Natural killer cell treated with Interleukin-12 subunit alpha and Interleukin-12 subunit beta and Interleukin-15 and Interleukin-18, amount 100 ng/mL, for 72 hours (primary cell): ENCODE results near the gene GDPGP1. TPM values are rescaled to one million over a fixed set of nuclear protein-coding genes. Genes with fewer than 3 reads are reported as not detected.

Experiments used
- ATAC-seq, 2 donors: fragments of 150-1000 bp; cut with Tn5 transposase in 1 of 2; sonication (Bioruptor Pico), chemical (Tn5 transposase) in 1 of 2; 2 replicates each; pipeline ENCODE4 v1.10.0; 2021
- DNase-seq: peaks from one replicate; pipeline ENCODE4 v3.0.0; 2022; ENCODE audit warnings: low spot score
- H3K27ac Mint-ChIP-seq, 2 donors: 1 replicate in 1 of 2; 2 replicates in 1 of 2; pipeline ENCODE4 v1.8.0; 2022; ENCODE audit warnings: mixed read lengths in 2 of 2, mild to moderate bottlenecking in 1 of 2, moderate library complexity in 1 of 2
- H3K27me3 Mint-ChIP-seq, 2 donors: 1 replicate in 1 of 2; 2 replicates in 1 of 2; pipeline ENCODE4 v1.8.0; 2022; ENCODE audit warnings: mixed read lengths in 2 of 2
- H3K36me3 Mint-ChIP-seq: one replicate; pipeline ENCODE4 v1.8.0; 2022; ENCODE audit warnings: mixed read lengths
- H3K4me1 Mint-ChIP-seq, 2 donors: 1 replicate in 1 of 2; 2 replicates in 1 of 2; pipeline ENCODE4 v1.8.0; 2022; ENCODE audit warnings: low read depth in 2 of 2, mixed read lengths in 2 of 2, mild to moderate bottlenecking in 1 of 2
- H3K4me3 Mint-ChIP-seq: one replicate; pipeline ENCODE4 v1.8.0; 2022; ENCODE audit warnings: mixed read lengths
- H3K9me3 Mint-ChIP-seq: 2 replicates; pipeline ENCODE4 v1.8.0; 2022; ENCODE audit warnings: mixed read lengths
- total RNA-seq, 2 donors: library from RNA; stranded (reverse); gene quantifications; one replicate each; pipeline ENCODE4 v1.2.3, GENCODE V29; 2022

GDPGP1 gene
- total RNA-seq, 2 donors from 2014 or later: 9.6 to 10.0 TPM

- H3K9me3 Mint-ChIP-seq: no peaks in the 10 kb centered on the region
- H3K36me3 Mint-ChIP-seq: peaks cover 7% of the 10 kb centered on the region
These were observed 22.4 kb upstream of the GDPGP1 start for GRCh38 chr15:90211440-90212143.

DNA sequence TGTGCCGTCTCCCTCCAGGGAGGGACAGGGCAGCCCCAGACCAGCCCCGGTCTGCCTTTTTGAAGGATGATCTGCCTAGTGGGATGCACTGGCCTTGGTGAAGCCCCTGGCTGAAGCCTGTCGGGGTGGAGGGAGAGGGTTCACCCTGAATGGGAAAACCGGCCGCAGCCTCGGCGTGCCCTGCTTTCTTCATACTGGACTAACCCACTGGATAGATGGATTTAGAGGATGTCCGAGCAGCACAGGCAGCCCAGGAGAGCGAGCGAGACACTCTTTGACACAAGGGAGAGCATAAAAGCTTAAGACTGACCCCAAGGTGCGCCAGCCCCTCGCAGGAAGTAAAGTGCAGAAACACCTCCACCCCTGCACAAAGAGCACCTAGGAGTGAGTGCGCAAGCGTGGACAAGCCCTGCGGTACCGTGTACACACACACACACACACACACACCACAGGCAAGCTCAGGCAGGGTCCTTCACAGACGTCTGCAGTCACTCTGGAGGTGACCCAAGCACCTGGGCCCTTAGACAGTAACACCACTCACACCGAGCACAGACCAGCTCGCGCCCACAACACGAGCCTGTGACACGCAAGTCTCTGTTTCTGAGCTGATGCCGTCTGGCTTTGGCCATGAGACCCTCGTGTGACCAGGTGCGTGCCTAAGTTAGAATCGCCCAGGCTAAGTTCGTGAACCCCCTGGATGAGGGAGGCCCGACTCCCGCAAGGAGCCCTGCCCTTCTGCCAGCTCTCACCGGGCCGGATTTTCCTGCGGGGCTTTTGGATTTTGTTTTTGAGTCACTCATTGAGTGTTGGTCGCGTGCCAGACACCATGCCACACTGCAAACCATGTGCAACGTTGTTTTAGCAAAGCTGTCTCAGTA is 21.5 kb upstream of the GDPGP1 start:
- ATAC-seq (no peak), DNase-seq (no peak)
- no peak overlapping the region for H3K4me3 Mint-ChIP-seq
- H3K4me1 Mint-ChIP-seq: peaks cover 16% of the 10 kb centered on the region in 2 donors
- no peak overlapping the region for H3K27ac Mint-ChIP-seq
- no peaks in the 10 kb centered on the region for H3K27me3 Mint-ChIP-seq
- H3K9me3 Mint-ChIP-seq: no peaks in the 10 kb centered on the region
- peaks cover 7% of the 10 kb centered on the region for H3K36me3 Mint-ChIP-seq

More at GRCh38 chr15:90211440-90212143, 22.4 kb upstream of the GDPGP1 start:
- no peak overlapping the region for H3K27ac Mint-ChIP-seq
- H3K4me3 Mint-ChIP-seq: no peak overlapping the region
- no peaks in the 10 kb centered on the region for H3K27me3 Mint-ChIP-seq
- ATAC-seq (peak in 1 of 2 donors; percentile 25), DNase-seq (no peak)
- H3K4me1 Mint-ChIP-seq: peaks cover 16 to 17% of the 10 kb centered on the region in 2 donors

DNA sequence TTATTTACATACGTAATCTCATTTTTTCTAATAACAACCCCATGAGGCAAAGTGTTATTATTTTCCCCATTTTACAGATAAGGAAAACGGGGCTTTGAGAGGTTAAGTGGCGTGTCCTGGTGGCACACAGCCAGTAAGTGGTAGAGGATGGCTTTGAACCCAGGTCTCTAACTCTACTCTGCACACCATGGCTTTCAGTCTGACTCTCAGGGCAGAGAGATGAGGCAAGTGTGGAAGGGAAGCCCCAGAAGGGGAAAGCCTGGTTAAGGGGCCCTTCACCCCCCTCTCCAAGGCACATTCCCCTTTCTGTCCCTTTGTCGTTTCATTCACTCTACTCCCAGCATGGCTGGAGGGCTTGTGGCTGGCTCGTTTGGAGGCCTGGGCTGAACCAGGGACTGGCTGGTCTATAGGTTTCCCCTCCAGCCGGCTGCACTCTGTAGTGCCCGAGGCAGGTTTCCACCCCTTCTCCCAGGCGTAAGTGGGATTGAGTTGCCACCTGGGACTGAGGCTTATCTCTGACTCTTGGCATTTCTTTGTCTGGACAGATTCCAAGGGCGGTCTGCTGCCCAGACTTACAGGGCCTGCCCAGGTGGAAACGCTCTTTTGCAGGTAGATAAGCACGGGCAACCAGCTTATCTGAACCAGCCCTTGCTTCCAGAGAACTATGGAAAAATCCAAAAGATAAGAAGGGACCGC is 20.7 kb upstream of the GDPGP1 start:
- H3K27ac Mint-ChIP-seq: no peak overlapping the region
- no peaks in the 10 kb centered on the region for H3K9me3 Mint-ChIP-seq
- H3K27me3 Mint-ChIP-seq: no peaks in the 10 kb centered on the region
- no peak overlapping the region for H3K4me3 Mint-ChIP-seq
- H3K36me3 Mint-ChIP-seq: peaks cover 7% of the 10 kb centered on the region
- H3K4me1 Mint-ChIP-seq: peaks cover 16% of the 10 kb centered on the region in 2 donors
- DNase-seq (no peak), ATAC-seq (peak; percentile 21 to 44)

DNA sequence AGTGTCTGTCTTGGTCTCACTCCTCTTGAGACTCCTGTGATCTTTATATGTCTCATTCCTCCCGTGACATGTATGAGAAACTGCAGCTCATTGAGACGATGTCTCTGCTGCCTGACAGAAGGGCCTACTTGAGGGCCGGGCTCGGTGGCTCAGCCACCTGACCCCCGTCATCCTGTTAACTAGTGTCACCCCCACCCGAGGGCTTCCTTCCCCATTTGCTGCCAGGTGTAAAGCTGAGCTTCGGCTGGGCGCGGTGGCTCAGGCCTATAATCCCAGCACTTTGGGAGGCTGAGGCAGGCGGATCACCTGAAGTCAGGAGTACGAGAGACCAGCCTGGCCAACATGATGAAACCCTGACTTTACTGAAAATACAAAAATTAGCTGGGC is 20.2 kb upstream of the GDPGP1 start:
- ATAC-seq: no peak
- Mint-ChIP-seq H3K36me3 (peaks cover 7% of the 10 kb centered on the region), H3K4me1 (peaks cover 16% of the 10 kb centered on the region in 2 donors)

DNA sequence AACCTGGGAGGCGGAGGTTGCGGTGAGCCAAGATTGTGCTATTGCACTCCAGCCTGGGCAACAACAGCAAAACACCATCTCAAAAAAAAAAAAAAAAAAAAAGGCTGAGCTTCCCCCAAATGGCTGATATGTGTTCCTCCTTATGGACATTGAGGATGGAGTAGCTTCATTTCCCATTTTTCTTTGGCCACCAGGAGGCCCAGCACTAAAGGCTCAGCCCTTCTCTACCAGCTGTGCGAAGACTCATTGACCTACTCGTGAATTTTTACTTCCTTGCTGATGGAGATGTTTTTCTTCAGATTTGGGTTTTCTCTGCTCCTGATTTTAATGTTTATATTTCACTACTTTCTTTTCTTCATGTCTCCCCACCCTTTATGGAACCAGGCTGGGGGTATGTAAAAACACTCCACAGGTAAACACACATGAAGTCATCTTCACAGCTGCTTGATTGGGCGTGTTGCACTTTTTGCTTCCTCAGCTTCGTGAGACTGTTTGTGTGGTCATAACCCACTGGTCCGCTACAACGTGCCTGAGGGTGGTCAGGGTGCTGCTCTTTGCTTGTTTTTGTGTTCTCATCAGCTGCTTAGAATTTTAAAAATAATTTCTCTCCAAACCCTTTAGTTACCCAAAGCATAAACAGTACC is 19.3 kb upstream of the GDPGP1 start:
- no peak overlapping the region for H3K4me3 Mint-ChIP-seq
- H3K27ac Mint-ChIP-seq: peak overlapping the region in 1 of 2 donors; percentile 45
- ATAC-seq (no peak), DNase-seq (no peak)
- no peaks in the 10 kb centered on the region for H3K9me3 Mint-ChIP-seq
- H3K27me3 Mint-ChIP-seq: no peaks in the 10 kb centered on the region
- H3K36me3 Mint-ChIP-seq: peaks cover 6% of the 10 kb centered on the region
- peaks cover 12% of the 10 kb centered on the region in 2 donors for H3K4me1 Mint-ChIP-seq

More for the DNA sequence above, 20.2 kb upstream of the GDPGP1 start:
- Mint-ChIP-seq H3K4me3 (no peak overlapping the region), H3K27ac (no peak overlapping the region), H3K9me3 (no peaks in the 10 kb centered on the region), H3K27me3 (no peaks in the 10 kb centered on the region)
- DNase-seq: no peak

- Mint-ChIP-seq H3K27ac (no peak overlapping the region), H3K27me3 (no peaks in the 10 kb centered on the region), H3K36me3 (no peaks in the 10 kb centered on the region), H3K4me3 (no peak overlapping the region), H3K9me3 (no peaks in the 10 kb centered on the region), H3K4me1 (peaks cover 0 to 7% of the 10 kb centered on the region in 2 donors)
- no peak for DNase-seq
- no peak for ATAC-seq
These were observed 16.2 kb upstream of the GDPGP1 start for GRCh38 chr15:90217671-90218394.

DNA sequence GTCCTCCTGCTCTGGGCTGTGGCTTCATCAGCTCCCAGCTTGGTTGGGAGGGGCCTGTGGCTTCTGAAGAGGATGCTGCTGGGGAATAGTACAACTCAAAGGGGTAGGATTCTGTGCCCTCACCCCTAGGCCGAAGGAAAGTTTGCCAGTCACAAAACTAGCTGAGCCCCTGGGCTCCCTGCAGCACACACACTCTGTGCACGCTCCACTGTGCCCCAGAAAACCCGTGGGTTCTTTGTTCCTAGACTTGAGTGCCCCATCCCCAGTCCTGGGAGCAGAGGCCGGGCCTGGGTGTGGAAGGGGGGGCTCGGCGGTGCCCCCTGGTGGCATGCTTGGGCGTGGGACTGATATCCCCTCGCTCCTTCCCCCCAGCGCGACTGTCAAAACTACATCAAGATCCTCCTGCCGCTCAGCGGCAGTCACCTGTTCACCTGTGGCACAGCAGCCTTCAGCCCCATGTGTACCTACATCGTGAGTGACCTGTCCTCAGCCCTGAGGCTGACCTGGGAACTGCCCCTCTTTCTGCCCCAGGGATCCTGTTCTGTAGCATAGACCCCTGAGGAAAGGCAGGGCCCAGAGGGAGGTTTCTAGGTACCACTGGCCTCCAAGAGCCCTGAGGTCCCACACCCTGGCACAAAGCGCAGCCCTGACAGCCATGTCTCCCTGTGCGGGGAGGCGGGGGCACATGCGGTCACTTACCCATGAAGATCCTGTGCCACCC is 14.4 kb upstream of the GDPGP1 start:
- H3K27ac Mint-ChIP-seq: no peak overlapping the region
- peaks cover 0 to 7% of the 10 kb centered on the region in 2 donors for H3K4me1 Mint-ChIP-seq
- no peak for DNase-seq

GRCh38 chr15:90221246-90221900 is 12.6 kb upstream of the GDPGP1 start:
- no peak for ATAC-seq
- no peaks in the 10 kb centered on the region for H3K27me3 Mint-ChIP-seq
- no peaks in the 10 kb centered on the region for H3K4me1 Mint-ChIP-seq
- no peak overlapping the region for H3K4me3 Mint-ChIP-seq
- DNase-seq: no peak
- H3K36me3 Mint-ChIP-seq: no peaks in the 10 kb centered on the region
- H3K9me3 Mint-ChIP-seq: no peaks in the 10 kb centered on the region
- no peak overlapping the region for H3K27ac Mint-ChIP-seq

More for the DNA sequence above, 14.4 kb upstream of the GDPGP1 start:
- Mint-ChIP-seq H3K27me3 (no peaks in the 10 kb centered on the region), H3K4me3 (no peak overlapping the region), H3K36me3 (no peaks in the 10 kb centered on the region), H3K9me3 (no peaks in the 10 kb centered on the region)
- peak; percentile 69 to 81 for ATAC-seq

GRCh38 chr15:90222547-90222946 is 11.5 kb upstream of the GDPGP1 start:
- H3K4me1 Mint-ChIP-seq: no peaks in the 10 kb centered on the region
- DNase-seq (no peak), ATAC-seq (no peak)
- no peaks in the 10 kb centered on the region for H3K27me3 Mint-ChIP-seq
- no peaks in the 10 kb centered on the region for H3K36me3 Mint-ChIP-seq
- no peak overlapping the region for H3K4me3 Mint-ChIP-seq
- H3K9me3 Mint-ChIP-seq: no peaks in the 10 kb centered on the region
- H3K27ac Mint-ChIP-seq: no peak overlapping the region

DNA sequence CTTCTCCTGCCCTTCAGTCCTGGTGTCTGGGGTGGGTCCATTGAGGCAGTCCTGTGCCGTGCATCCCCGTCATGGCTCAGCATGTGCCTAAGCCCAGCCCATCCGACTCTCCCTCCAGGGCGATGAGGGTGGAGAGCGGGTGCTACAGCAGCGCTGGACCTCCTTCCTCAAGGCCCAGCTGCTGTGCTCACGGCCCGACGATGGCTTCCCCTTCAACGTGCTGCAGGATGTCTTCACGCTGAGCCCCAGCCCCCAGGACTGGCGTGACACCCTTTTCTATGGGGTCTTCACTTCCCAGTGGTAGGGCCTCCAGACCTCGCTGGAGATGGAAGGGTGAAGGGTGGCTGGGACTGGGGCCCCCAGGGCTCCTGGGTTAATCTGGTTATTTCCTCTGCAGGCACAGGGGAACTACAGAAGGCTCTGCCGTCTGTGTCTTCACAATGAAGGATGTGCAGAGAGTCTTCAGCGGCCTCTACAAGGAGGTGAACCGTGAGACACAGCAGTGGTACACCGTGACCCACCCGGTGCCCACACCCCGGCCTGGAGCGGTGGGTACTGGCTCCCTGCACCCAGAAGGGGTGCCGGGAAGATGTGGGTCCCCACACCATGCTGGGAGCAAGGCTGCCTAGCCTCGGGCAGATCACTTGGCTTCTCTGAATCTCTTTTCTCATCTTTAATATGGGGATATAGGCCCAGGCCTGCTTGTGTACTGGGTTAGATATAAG is 10.4 kb upstream of the GDPGP1 start:
- Mint-ChIP-seq H3K36me3 (no peaks in the 10 kb centered on the region), H3K4me1 (no peaks in the 10 kb centered on the region), H3K4me3 (no peak overlapping the region), H3K9me3 (no peaks in the 10 kb centered on the region), H3K27ac (no peak overlapping the region), H3K27me3 (no peaks in the 10 kb centered on the region)
- ATAC-seq (no peak), DNase-seq (no peak)

DNA sequence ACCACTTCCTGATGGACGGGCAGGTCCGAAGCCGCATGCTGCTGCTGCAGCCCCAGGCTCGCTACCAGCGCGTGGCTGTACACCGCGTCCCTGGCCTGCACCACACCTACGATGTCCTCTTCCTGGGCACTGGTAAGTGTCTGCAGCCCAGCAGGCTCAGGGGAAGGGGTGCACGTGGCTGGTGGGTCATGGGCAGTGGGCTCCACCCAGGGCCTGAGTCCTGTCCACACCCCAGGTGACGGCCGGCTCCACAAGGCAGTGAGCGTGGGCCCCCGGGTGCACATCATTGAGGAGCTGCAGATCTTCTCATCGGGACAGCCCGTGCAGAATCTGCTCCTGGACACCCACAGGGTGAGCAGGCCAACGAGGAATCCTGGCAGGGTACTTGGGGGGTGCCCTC is 9.0 kb upstream of the GDPGP1 start:
- Mint-ChIP-seq H3K27me3 (no peaks in the 10 kb centered on the region), H3K4me3 (no peak overlapping the region), H3K36me3 (peaks cover 3% of the 10 kb centered on the region), H3K9me3 (no peaks in the 10 kb centered on the region), H3K4me1 (peaks cover 2 to 3% of the 10 kb centered on the region in 2 donors), H3K27ac (no peak overlapping the region)
- DNase-seq: no peak
- no peak for ATAC-seq
